ENCODE measurements around the gene SHROOM2.

The SHROOM2 gene

GRCh38 chrX:9927698-9928482 lies 141.7 kb downstream of the SHROOM2 start:
- DNase-seq (ENCODE audit: low read depth), result no peak
- no peak overlapping the region for H3K4me3 ChIP-seq (ENCODE audit: low read depth, low read length)
- TF ChIP-seq CTCF (IDR thresholded peaks at IDR 0.05; ENCODE audit: insufficient read depth, low read depth, low read length, missing control alignments), result no peak

GRCh38 chrX:9935436-9935835 lies 149.2 kb downstream of the SHROOM2 start:
- DNase-seq (ENCODE audit: low read depth), result no peak
- no peak for TF ChIP-seq CTCF (IDR thresholded peaks at IDR 0.05; ENCODE audit: insufficient read depth, low read depth, low read length, missing control alignments)
- no peak overlapping the region for H3K4me3 ChIP-seq (ENCODE audit: low read depth, low read length)

GRCh38 chrX:9937761-9938160 lies 151.5 kb downstream of the SHROOM2 start:
- H3K4me3 ChIP-seq (ENCODE audit: low read depth, low read length), result no peak overlapping the region
- no peak for TF ChIP-seq CTCF (IDR thresholded peaks at IDR 0.05; ENCODE audit: insufficient read depth, low read depth, low read length, missing control alignments)
- DNase-seq (ENCODE audit: low read depth), result no peak

- TF ChIP-seq CTCF (IDR thresholded peaks at IDR 0.05; ENCODE audit: insufficient read depth, low read depth, low read length, missing control alignments), result no peak
- DNase-seq (ENCODE audit: low read depth), result no peak
- H3K4me3 ChIP-seq (ENCODE audit: low read depth, low read length), result no peak overlapping the region
Measured at GRCh38 chrX:9938516-9938915, 152.3 kb downstream of the SHROOM2 start.

- TF ChIP-seq CTCF (IDR thresholded peaks at IDR 0.05; ENCODE audit: insufficient read depth, low read depth, low read length, missing control alignments), result no peak
- H3K4me3 ChIP-seq (ENCODE audit: low read depth, low read length), result no peak overlapping the region
- DNase-seq (ENCODE audit: low read depth), result no peak
Measured at GRCh38 chrX:9940421-9940820, 154.2 kb downstream of the SHROOM2 start.

- no peak for TF ChIP-seq CTCF (IDR thresholded peaks at IDR 0.05; ENCODE audit: insufficient read depth, low read depth, low read length, missing control alignments)
- peak; percentile 90 for DNase-seq (ENCODE audit: low read depth)
- no peak overlapping the region for H3K4me3 ChIP-seq (ENCODE audit: low read depth, low read length)
Measured at GRCh38 chrX:9942086-9942485, 155.9 kb downstream of the SHROOM2 start.

- no peak for TF ChIP-seq CTCF (IDR thresholded peaks at IDR 0.05; ENCODE audit: insufficient read depth, low read depth, low read length, missing control alignments)
- DNase-seq (ENCODE audit: low read depth), result peak; percentile 71
- H3K4me3 ChIP-seq (ENCODE audit: low read depth, low read length), result no peak overlapping the region
Measured at GRCh38 chrX:9943420-9943819, 157.2 kb downstream of the SHROOM2 start.
